Bone marrow (tissue), 2 donors: ENCODE measurements around the gene MUC5B.

ENCODE experiments used
- DNase-seq, 2 donors: peaks; one replicate each; lab custom pipeline; 2025; lab: John Stamatoyannopoulos, UW

The MUC5B gene

GRCh38 chr11:1220941-1221721 lies 1.7 kb upstream of the MUC5B start:
- DNase-seq = no peak

- no peak for DNase-seq
Measured at GRCh38 chr11:1221848-1222311, 986 bp upstream of the MUC5B start.

GRCh38 chr11:1223346-1224110 lies 662 bp downstream of the MUC5B start:
- no peak for DNase-seq

- no peak for DNase-seq
Measured at GRCh38 chr11:1224111-1224490, 1.2 kb downstream of the MUC5B start.

GRCh38 chr11:1224491-1225385 lies 1.9 kb downstream of the MUC5B start:
- no peak for DNase-seq

GRCh38 chr11:1225386-1226225 lies 2.7 kb downstream of the MUC5B start:
- DNase-seq = no peak

- DNase-seq = no peak
Measured at GRCh38 chr11:1226226-1226985, 3.5 kb downstream of the MUC5B start.

GRCh38 chr11:1226986-1227550 lies 4.2 kb downstream of the MUC5B start:
- no peak for DNase-seq

- DNase-seq = no peak
Measured at GRCh38 chr11:1227551-1228100, 4.8 kb downstream of the MUC5B start.

- no peak for DNase-seq
Measured at GRCh38 chr11:1228101-1228821, 5.4 kb downstream of the MUC5B start.

- no peak for DNase-seq
Measured at GRCh38 chr11:1228921-1229451, 6.1 kb downstream of the MUC5B start.

- no peak for DNase-seq
Measured at GRCh38 chr11:1229471-1230120, 6.7 kb downstream of the MUC5B start.

GRCh38 chr11:1230121-1230455 lies 7.2 kb downstream of the MUC5B start:
- DNase-seq = no peak

- no peak for DNase-seq
Measured at GRCh38 chr11:1230456-1231395, 7.9 kb downstream of the MUC5B start.

GRCh38 chr11:1231396-1232020 lies 8.6 kb downstream of the MUC5B start:
- DNase-seq = no peak

- no peak for DNase-seq
Measured at GRCh38 chr11:1232021-1232882, 9.4 kb downstream of the MUC5B start.
